GM21526 (cell line): ENCODE data around the gene SCRN2.

Source experiments
- ATAC-seq: cut with Tn5 transposase; IDR thresholded peaks from one replicate; pipeline ENCODE4 v1.9.1; 2021; ENCODE audit warnings: moderate library complexity; ENCODE audit not compliant: unreplicated experiment, low FRiP score

Gene SCRN2

DNA sequence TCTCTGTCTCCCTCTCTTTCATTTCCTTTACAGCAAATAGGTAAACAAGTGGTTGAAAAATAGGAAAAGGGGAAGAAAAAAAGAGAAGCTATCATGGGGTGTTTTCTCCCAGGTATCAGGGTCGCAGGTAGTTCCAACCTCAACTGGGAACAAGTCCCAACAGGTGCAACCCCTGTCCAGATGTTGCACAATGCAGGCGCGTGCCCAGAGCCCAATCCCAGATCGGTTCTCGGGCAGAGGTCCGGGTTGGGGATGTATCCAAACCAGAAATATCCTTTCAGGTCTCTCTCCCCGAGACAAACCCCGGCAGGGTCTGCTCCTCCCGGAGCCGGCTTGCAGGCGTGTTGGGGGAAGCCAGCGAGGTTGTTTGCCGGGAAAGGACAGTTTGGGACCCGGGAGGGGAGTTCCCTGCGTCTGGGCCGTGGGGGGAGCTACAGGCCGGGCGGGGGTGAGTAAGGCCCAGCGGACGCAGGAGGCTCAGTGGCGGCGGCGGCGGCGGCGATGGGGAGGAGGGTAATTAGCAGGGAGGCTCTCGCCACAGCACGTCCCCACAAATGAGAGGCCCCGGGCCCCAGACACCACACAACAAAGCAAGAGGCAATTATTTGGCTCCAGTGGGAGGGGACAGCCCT, 31.1 kb upstream of the SCRN2 start:
- ATAC-seq: no peak

DNA sequence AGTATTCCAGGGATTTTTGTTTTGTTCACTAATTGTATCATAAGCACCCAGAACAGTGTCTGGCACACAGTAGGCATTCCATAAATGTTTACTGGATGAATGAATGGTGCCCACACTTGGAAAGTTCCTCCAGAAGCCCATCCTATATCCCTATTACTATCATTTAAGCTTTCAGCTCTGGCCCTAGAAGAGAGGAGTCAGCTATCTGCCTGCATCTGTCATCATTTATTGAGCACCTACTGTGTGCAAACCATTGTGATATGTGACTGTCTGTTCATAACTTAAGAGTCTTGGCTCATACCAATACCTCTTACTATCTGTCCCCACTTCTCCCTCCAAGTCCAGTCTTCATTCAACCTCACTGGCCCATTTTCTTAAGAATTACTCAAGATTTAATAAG, 30.0 kb upstream of the SCRN2 start:
- no peak for ATAC-seq

DNA sequence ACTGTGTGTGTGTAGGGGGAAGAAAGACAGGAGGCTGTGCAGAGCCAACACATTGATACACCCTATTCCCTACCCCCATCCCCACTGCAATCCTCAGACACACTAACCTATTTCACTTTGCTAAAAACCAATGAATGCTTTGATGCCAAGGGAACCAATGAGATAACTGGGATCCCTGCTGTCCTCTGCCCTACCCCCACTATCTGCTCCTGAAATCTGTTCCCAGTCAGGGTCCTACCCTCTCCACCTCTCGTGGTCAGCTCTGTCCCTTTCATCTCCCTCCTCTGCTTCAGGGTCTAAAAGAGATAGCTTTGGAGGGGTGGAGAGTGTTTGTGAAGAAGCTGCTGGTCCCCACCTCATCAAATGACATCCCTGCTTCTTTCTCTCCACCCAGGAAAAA, 29.0 kb upstream of the SCRN2 start:
- ATAC-seq: no peak

DNA sequence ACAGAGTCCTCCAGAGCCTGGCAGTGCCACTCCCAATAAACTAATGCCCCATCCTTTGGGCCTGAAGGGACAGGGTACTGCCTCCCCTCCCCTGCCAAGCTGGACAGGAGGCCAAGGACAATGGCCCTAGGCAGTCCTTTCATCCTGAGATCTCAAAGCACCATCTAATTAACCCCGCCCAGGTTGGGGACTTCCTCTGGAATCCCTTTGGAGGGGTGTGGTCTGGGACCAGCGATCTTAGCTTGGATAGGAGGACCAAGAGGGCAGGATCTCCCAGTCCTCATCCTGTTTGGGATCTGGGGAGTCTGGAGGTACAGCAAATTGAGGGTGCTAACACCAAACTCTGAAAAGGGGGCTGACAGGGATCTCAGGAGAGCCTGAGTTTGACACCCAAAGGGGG, 28.0 kb upstream of the SCRN2 start:
- ATAC-seq: no peak

DNA sequence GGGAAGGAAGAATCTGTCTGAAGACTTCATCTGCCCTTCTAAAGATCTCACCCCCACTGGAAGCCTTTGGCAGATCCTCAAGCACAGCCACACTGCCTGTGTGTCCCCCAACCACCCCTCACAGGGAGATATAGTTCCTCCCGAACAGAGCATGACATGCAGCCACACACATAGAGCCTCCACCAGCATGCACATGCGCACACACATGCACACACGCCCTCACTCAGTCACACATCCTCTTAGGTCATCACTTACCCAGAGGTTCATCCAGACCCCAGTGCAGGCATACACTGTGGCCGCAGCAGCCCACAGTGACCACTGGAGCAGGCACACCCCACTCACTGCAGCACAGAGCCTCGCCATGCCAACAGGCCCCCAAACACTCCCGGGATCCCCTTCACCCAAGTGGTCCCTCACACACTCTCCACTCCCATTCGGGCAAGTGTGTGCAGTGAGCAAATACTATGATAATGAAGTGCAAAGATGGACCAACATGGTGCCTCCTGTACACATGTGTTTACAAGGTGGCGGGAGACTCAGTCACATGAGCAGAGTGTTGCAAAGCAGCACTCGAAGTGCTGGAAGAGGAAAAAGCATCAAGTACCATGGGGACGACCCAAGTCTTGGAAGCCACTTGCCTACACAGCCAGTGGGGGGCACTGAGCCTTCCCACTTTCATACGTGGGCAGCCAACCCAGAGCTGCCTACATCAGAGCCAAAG, 26.9 kb upstream of the SCRN2 start:
- ATAC-seq: no peak

DNA sequence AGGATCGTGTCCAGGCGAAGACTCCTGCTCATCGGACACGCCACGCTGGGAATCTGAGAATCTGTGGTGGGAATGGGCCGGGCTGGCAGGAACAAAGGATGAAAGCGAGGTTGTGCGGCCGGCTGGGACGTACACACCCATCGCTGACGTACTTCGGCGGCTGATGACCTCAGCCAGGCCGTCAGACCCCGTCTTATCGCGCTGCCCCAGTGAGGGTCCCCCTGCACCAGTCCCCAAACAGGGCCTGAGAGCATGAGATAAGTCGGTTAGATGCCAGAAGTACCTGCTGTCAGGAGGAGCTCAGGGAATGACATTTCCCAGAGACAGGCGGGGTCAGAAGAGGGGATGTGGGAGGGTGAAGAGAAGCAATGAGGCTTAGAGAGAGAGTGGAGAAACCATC, 25.9 kb upstream of the SCRN2 start:
- ATAC-seq: no peak

DNA sequence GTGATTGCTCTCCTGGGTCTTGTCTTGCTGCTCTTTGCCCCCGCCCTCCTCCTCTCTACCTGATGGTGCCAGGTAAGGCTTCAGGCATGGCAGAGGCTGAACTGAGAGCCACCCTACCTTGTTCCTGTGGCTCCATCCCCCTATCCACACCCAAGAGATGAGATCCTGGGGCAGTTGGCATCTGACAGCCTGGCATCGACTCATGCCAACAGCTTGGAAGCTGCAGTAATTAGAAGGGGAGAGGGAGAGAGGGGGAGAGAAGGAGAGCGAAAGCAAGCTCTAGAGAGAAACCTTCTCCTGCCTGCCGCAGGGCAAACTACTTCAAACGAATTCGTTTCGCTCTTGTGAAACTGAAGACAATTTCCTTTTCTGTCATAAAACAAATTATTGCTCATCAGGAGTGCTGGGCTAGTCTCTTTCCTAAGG, 23.7 kb upstream of the SCRN2 start:
- no peak for ATAC-seq

DNA sequence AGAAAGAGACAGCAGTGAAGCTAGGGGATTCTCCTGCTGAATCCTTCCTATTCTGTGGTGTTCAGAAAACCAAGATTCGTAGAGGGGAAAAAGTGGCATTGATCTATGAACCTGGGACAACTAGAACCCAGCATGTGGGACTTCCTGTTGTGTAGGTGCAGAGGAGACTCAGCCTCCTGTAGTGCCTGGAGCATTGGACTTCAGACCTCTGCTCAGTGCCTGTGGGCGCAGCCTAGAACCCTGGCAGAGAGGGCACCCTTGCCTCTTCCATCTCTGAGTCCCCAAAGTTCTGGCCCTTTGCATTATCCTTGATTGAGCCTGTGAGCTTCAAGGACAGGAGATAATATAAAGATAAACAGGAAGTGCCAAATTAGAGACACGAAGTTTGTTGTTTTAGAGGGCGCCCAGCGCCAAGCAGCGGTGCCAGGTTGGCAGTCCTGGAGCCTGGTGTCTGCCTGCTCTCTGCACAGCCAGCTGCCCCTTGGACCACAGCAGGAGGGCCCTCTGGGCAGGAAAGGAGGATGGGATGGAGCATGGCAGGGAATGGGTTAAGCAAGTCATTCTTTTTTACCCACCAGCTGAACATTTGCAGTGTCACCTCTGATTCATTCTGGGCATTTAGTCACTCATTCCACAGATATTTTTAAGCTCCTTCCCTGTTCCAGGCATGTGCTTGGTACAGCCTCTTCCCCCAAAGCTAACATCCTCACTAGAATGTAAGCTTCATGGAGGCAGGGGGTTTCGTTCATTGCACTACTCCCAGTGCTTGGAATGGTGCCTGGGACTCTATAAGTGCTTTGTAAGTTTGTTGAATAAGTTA, 21.8 kb upstream of the SCRN2 start:
- no peak for ATAC-seq

DNA sequence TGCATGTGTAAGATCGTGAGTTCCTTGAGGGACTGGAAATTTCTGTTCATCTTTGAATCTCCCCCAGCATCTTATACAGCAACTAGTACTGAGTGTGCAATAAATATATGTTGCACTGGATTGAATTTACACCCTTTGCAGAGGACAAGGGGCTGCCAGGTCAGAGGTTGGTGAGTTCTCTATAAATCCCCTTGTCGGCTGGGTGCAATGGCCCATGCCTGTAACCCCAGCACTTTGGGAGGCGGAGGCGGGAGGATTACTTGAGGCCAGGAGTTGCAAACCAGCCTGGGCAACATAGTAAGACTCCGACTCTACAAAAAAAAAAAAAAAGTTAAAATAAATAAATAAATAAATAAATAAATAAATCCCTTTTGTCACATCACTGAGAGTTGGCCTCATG, 19.3 kb upstream of the SCRN2 start:
- no peak for ATAC-seq

DNA sequence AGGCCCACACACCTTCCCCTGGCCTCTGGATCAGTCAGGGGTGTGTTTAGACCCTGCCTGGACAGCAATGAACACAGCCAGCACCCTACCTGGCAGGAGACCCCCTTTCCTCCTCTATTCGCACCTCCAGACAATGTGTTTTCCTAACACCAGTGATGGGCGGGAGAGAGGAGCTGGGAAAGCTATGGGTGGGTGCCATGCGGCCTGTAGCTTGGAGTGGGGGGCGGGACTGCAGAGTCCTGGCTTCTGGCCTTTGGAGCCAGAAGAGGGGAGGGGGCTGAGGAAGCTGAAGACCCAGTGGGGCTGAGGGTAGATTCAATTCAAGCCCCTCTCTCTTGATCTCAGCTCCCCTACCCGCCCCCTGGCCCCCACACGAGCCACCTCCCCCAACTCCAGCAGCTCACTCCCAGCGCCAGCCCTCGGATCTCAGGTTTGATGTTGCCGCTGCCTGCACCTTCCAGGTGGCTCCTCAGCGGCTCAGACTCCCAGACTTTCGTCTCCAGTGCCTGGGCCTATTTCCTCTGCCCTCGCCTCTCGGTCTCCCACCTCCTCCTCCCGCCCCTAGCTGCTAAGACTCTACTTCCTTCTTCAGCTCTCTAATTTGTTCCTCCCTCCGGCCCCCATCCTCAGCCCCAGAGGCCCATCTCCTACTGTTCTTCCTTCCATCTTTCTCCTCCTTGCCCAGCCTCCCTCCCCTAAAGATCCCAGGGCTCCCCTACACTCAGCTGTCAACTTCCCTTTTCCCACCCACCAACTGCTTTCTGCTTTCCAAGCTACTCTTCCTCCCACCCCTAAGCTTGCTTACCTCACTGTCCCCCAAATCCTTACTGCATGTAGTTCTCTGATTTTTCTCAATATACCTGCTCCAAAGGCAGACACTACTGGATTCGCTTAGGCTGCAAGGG, 16.7 kb upstream of the SCRN2 start:
- ATAC-seq: no peak

DNA sequence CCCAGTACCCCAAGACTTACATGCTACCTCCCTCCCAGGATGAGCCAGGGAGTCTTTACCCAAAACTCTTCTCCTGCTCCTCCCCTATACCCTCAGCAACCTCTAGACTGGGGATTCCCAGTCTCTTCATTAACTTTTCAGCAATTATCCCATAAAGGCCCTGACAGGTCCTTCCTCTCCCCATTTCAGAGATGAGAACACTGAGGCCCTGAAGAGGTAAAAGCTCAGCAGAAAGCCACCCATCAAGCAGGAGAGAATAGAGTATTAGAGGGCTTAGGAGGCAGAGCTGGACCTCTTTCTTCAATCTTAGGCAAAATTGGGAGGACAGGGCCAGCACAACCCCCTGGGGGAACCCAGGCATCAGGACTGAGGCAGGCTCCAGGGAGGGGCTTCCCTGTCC, 15.8 kb upstream of the SCRN2 start:
- no peak for ATAC-seq

DNA sequence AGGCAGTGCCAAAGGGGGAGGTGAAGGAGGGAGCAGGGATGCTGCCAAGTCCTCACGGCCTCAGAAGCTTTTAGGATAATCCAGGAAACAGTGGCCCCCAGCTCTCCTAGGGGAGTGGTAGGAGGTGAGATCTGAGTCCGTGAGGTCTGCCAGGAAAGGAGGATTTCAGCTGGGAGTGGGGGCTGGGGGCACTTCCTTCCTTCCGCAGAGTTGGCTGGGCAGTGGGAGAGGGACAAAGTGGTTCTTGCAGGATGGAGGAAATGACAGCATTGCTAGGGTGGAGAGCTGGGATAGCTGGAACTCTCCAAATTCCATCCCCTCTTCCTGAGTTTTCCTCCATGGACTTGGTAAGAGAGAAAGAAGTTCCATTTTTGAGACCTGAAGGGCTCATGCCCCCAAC, 14.7 kb upstream of the SCRN2 start:
- ATAC-seq: no peak

DNA sequence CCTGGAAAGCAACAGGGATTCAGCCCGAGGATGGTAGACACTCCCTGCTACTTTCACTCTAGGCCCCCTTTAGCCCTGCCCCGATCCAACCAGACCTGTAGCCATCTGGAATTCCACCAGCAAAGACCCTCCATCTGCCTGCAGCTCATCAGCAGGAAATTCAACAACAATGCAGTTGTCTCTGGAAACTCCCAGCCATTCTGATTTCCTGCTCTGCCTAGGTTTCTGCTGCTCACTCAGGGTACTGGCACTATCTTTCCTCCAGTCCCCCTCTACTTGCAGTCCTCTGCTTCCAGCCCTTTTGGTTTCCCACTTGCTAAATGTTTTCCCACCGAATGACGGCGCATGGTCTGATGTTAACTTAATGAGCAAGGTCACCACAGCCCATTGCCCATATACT, 12.5 kb upstream of the SCRN2 start:
- no peak for ATAC-seq

DNA sequence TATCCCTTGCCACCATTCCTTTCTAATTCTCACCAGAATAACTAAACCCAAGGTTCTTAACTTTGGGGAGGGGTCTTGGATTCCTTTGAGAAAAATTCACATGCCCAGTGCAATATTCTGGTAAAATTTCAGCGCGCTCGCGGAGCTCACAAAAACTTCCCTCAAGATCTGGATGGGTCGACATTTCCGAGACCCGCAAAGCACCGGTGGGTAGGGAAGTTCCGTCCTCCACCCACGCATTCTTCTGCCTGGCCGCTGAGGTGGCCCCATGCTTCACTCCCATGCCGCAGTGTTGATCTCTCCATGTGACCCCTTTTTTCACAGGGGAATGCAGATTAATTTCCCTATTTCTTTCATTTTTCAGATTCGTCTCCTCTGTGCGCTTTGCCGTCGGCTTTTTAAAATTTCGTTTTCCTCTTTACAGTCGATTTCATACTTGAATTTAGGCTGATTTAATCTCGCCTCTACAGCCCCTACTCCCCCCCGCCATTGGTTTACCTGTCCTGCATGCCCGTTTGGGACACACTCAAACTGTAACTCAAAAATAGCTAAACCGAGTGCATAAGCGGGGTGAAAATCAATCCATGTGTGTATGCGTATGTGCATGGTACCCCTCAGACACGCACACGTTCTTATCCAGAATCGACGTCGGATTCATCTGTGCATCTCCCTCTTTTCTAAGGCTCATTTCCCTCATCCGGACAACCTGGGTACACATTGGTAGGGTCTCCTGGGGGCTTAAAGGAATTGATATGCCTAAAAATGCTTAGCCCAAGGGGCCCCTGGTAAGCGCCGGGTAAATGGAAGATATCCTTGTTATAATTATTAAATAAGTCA, 11.3 kb upstream of the SCRN2 start:
- ATAC-seq: no peak

DNA sequence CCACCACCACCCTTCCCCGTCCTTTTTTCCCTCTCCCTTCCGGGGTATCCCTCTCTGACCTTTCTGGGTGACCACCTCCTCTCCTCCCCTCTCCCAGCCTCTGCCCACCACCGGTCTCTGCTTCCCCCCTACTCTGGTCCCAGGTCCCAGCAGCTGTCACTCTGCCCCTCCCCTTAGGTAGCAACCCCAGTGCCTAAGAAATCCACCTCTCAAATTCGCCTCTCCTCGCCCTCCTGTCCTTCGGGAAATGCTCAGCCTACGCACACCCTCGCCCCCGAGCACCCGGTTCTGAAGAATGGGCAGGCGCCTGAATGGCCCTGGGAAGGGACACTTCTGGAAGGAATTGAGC, 10.7 kb upstream of the SCRN2 start:
- no peak for ATAC-seq

DNA sequence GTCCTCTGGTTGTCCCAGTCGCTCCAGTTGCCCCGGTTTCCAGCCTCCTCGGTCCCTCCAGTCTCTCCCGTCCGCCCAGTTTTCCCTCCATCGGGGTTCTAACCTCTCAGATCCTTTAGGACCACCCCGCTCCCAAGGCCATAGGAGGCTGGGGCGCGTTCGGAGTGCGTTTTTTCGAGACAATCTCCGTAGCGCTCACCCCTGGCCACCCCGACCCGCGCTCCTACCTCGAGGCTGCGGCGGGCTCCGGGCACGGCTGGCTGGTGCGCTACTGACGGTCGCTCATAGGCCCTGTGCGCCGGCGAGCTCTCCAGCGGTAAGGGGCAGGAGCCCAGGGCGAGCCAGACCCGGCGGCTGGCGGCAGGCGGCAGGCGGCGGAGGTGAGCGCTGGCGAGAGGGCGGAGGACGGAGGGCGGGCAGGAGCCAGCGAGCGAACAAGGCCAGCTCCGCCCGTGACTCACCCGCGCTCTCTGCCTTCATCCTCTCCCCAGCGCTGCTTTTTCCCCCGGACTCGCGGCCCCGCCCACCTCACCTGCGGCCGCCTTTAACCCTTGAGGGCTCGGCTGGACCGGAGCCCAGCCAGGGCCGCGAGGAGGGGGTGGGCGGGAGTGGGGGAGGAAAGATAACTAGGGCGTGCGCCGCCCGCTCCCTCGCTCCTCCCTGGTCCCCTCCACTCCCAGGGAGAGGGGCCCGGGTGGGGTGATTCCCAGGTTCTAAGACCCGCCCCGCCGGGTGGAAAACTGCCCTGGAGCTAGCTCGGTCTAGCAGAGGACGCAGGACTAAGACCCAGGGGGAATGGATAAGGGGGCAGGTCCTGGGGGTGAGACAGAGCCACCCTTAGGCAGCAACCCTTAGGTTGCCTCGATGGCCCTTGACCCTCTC, 9.9 kb upstream of the SCRN2 start, which contains the start of gene SP6:
SP6 (minus strand) TSS at position 472 of the 882 bp plus-strand sequence. CDS start 2,734 bp downstream, outside the sequence.
- ATAC-seq: no peak

DNA sequence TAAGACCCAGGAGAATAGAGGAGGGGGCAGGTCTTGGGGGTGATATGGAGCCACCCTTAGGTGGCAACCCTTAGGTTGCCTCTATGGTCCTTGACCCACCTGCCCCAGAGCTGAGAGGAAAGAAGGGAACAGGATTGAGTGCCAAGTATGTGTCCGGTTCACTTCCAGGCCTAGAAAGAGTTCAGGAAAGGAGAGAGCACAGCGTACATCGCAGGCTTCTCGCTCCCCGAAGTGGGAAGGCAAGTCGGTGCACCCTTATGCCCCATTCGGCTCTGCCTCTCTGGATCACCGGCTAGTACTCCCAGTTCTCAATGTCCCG, 9.3 kb upstream of the SCRN2 start:
- ATAC-seq: no peak

DNA sequence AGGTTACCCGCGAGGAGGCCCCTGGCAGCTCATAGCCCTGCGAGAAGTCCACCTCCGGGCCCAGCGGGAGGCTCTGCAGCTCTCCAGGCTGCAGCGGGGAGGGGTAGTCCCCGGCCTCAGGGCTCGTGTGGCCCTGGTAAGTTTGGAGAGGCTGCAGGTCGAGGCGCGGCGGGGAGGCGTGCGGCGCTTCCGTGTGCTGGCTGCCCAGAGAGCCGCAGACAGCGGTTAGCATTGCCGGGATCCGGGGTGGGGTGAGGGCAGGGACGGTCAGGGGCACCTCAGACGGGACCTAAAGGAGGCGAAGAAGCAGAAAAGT, 7.1 kb upstream of the SCRN2 start:
- no peak for ATAC-seq
